ENCODE measurements around the gene HOXD8. TPM values are rescaled to one million over a fixed set of nuclear protein-coding genes. Genes with fewer than 3 reads are reported as not detected.
A peak's percentile ranks its signal among the peaks of the same experiment; 100 is the strongest.

HOXD8 gene
- total and polyA plus RNA-seq, 8 donors = 0.32 to 2.9 (median 1.8) TPM

DNA sequence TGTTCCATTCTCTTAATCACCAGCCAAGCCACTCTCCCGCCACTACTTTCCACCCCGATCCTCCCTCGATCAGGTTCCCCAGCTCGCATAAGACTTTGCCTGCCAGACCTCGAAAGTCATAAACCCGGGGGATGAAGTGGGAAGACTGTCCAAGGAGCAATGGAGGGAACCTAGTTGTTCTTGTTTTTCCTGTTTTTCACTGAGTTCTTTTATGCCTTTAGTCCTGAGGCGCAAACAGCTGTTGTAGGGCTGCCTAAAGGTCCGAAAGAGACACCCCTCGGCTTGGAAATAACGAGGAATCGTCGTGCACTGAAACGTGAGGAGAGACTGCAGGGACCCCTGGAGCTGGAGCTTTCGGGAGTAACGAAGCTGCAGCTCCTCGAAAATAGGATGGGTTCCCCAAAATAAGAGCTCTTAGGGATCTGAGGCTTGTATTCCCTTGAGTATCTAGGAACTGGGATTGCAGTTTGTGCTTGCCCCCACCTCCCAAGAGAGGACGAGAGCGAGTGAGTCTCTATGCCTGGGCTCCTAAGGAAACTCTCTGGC is 31.6 kb upstream of the HOXD8 start:
- TF ChIP-seq, protein P1, sequence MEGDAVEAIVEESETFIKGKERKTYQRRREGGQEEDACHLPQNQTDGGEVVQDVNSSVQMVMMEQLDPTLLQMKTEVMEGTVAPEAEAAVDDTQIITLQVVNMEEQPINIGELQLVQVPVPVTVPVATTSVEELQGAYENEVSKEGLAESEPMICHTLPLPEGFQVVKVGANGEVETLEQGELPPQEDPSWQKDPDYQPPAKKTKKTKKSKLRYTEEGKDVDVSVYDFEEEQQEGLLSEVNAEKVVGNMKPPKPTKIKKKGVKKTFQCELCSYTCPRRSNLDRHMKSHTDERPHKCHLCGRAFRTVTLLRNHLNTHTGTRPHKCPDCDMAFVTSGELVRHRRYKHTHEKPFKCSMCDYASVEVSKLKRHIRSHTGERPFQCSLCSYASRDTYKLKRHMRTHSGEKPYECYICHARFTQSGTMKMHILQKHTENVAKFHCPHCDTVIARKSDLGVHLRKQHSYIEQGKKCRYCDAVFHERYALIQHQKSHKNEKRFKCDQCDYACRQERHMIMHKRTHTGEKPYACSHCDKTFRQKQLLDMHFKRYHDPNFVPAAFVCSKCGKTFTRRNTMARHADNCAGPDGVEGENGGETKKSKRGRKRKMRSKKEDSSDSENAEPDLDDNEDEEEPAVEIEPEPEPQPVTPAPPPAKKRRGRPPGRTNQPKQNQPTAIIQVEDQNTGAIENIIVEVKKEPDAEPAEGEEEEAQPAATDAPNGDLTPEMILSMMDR (IDR thresholded peaks at IDR 0.05) = no peak
- Histone ChIP-seq H3K27me3 (peaks cover 99 to 100% of the 10 kb centered on the region in 2 donors), H3K27ac (no peak overlapping the region), H3K9me3 (no peaks in the 10 kb centered on the region), H3K4me3 (peak overlapping the region in 1 of 2 donors; percentile 34), H3K36me3 (no peaks in the 10 kb centered on the region), H3K4me1 (peaks cover 3 to 24% of the 10 kb centered on the region in 2 donors)
- intact Hi-C loops (cut with DNase I) = loop anchor here in 1 of 2 donors (10.0 kb wide), 1 partner anchor 413 kb away; no protein-coding TSS in a partner anchor
- ATAC-seq (no peak), DNase-seq (no peak)

DNA sequence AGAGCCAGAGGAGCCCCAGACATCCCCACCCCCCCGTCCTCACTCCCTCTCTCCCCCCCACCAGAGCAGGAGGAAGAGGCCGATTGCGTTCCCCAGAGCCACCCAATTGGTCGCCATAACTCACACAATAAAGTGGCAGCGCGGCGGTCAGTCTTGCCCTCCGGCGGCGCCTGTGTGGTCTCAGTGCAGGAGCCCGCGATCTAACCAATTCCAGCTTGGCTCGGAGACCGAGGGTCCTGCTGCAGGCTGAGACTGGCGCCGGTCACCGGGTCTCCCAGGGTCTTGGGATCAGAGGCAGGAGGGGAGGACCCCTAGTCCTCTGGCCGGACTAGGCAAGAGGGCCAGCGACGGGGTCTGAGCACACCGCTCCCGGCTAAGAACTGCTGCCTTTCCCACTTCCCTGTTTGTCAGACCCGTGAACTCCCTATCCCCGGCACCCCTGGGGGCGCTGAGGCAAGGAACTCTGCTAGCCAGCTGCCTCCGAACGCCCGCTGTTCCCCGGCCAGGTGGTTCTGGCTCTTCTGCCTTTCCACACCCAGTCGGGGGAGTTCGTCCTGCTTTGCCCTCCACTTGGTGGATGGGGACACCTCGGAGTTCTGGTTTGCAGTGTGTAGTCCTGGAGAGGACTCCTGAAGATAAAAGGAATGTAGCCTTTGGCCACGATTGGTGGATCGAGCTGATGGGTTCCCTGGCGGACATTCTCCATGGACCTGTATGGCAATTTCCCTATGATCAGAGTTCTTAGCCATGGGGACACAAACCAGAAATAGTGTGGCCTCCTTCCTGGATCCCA is 30.9 kb upstream of the HOXD8 start:
- no peak overlapping the region for H3K4me3 ChIP-seq
- H3K27ac ChIP-seq = no peak overlapping the region
- H3K9me3 ChIP-seq = no peaks in the 10 kb centered on the region
- no peaks in the 10 kb centered on the region for H3K36me3 ChIP-seq
- intact Hi-C loops (cut with DNase I) = loop anchor here in 1 of 2 donors (10.0 kb wide), 1 partner anchor 414 kb away; no protein-coding TSS in a partner anchor
- H3K27me3 ChIP-seq = peaks cover 99 to 100% of the 10 kb centered on the region in 2 donors
- DNase-seq (peak in 1 of 4 donors; percentile 71), ATAC-seq (no peak)
- TF ChIP-seq, protein P1 (IDR thresholded peaks at IDR 0.05) = no peak
- H3K4me1 ChIP-seq = peaks cover 3 to 17% of the 10 kb centered on the region in 2 donors

DNA sequence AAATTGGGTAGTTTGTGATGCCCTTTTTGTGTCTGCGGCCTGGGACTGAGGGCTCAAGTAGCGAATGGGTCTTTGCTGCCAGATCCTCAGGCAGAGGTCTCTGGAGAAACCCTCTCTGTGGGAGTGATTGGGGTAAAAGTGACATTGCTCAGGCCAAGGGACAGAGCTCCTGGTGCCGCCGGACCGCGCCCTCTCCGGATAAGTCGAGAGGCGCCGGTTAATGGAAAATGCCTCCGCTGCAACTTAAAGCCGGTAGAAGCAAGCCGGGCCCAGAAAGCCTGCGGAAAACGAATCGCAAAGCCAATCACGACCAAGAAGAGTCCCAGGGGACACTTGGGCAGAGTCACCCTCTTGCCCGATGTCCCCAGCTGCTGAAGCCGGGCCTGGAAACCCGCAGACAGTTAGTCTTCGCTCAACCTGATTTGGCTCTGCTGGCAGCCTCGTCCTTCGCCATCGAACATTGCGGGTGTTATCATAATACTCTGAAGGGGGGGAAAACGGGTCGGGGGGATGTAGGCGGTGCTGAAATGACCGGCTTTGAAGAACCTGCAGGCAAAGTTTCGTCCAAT is 30.3 kb upstream of the HOXD8 start:
- intact Hi-C loops (cut with DNase I) = loop anchor here in 1 of 2 donors (10.0 kb wide), 1 partner anchor 414 kb away; no protein-coding TSS in a partner anchor
- ATAC-seq = no peak
- peaks cover 99 to 100% of the 10 kb centered on the region in 2 donors for H3K27me3 ChIP-seq
- DNase-seq = no peak
- H3K4me3 ChIP-seq = no peak overlapping the region
- no peak overlapping the region for H3K27ac ChIP-seq
- peaks cover 3 to 19% of the 10 kb centered on the region in 2 donors for H3K4me1 ChIP-seq
- TF ChIP-seq, protein P1 (IDR thresholded peaks at IDR 0.05) = no peak
- H3K36me3 ChIP-seq = no peaks in the 10 kb centered on the region
- H3K9me3 ChIP-seq = no peaks in the 10 kb centered on the region

DNA sequence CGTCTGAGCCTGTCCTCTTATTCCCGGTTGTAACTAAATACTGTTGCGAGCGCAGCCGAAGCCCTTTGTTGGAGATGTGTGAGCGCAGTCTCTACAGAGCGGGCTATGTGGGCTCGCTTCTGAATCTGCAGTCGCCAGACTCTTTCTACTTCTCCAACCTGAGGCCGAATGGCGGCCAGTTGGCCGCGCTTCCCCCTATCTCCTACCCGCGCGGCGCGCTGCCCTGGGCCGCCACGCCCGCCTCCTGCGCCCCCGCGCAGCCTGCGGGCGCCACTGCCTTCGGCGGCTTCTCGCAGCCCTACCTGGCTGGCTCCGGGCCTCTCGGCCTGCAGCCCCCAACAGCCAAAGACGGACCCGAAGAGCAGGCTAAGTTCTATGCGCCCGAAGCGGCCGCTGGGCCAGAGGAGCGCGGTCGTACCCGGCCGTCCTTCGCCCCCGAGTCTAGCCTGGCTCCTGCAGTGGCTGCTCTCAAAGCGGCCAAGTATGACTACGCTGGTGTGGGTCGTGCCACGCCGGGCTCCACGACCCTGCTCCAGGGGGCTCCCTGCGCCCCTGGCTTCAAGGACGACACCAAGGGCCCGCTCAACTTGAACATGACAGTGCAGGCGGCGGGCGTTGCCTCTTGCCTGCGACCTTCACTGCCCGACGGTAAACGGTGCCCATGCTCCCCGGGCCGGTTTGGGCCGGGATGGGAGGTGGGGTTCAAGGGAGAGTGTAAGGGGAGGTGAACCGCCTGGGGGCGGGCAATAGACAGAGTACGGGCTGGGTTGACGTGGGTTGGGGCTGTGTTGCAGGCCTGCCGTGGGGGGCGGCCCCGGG is 29.6 kb upstream of the HOXD8 start, which contains the start of gene HOXD12:
Gene HOXD12, plus strand, starts transcription at position 68 of the 819 bp plus-strand sequence. Its CDS starts 7 bp downstream, at position 75.
- Histone ChIP-seq H3K4me3 (no peak within 1 kb of the TSS), H3K36me3 (no peaks in the 10 kb centered on the region), H3K27ac (no peak within 1 kb of the TSS), H3K9me3 (no peaks in the 10 kb centered on the region), H3K27me3 (peaks cover 99 to 100% of the 10 kb centered on the region in 2 donors), H3K4me1 (peaks cover 3 to 26% of the 10 kb centered on the region in 2 donors)
- ATAC-seq = no peak
- TF ChIP-seq, protein P1 (IDR thresholded peaks at IDR 0.05) = no peak
- peak in 1 of 4 donors; percentile 64 for DNase-seq
- intact Hi-C loops (cut with DNase I) = loop anchor here in 1 of 2 donors (10.0 kb wide), 1 partner anchor 415 kb away; no protein-coding TSS in a partner anchor

All from left lung (tissue), 10 donors.